Cardiac fibroblast (primary cell): ENCODE data around the gene PALD1.

ENCODE experiments used
- DNase-seq, 2 donors: peaks; one replicate each; pipeline versions ENCODE4 v3.0.0 to v3.0.0-alpha.2; 2010; ENCODE audit warnings: low read depth in 2 of 2
- H3K4me3 ChIP-seq, 2 donors: replicated peaks in 1 of 2; 1 replicate in 1 of 2; 2 replicates in 1 of 2; pipeline ENCODE4 v1.5.1; 2011; ENCODE audit warnings: low read depth in 2 of 2, low read length in 2 of 2, mild to moderate bottlenecking in 2 of 2, moderate library complexity in 1 of 2
- TF ChIP-seq, protein P1 (sequence below): IDR thresholded peaks from one replicate; pipeline ENCODE4 v1.5.1; 2011; ENCODE audit warnings: low read depth, mild to moderate bottlenecking, low read length, inconsistent platforms

PALD1 gene

DNA sequence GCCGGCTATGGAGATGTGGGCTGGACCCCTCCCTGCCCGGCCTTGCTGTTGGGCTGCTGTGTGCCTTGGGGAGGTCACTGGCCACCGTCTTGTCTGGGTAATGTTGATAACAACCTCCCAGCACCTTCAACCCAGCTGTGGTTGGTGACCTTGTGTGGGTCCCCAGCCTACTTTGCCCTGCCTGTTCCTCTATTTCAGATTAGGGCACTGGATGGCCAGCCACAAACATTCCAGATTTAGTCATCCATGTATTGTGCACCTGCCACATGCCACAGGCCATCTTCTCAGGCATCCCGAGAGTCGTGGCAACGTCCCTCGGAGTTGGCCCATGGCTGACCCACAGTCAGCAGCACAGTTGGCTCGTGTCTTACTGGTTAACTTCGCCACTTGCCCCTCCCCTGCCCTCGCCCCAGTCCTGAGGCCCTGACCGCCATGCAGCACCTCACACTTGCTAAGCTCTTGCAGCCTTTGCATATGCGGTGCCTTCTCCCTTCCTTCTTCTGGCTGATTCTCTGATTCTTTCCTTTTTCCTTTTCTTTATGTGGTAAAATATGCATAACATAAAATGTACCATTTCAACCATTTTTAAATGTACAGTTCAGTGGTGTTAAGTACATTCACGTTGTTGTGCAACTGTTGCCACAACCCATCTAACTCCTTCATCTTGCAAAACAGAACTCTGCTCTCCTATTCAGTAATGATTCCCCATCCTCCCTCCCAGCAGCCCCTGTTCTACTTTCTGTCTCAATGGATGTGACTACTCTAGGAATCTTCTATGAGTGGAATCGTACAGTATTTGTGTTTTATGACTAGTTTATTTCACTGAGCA, 63.4 kb downstream of the PALD1 start:
- no peak overlapping the region for H3K4me3 ChIP-seq
- TF ChIP-seq, protein P1, sequence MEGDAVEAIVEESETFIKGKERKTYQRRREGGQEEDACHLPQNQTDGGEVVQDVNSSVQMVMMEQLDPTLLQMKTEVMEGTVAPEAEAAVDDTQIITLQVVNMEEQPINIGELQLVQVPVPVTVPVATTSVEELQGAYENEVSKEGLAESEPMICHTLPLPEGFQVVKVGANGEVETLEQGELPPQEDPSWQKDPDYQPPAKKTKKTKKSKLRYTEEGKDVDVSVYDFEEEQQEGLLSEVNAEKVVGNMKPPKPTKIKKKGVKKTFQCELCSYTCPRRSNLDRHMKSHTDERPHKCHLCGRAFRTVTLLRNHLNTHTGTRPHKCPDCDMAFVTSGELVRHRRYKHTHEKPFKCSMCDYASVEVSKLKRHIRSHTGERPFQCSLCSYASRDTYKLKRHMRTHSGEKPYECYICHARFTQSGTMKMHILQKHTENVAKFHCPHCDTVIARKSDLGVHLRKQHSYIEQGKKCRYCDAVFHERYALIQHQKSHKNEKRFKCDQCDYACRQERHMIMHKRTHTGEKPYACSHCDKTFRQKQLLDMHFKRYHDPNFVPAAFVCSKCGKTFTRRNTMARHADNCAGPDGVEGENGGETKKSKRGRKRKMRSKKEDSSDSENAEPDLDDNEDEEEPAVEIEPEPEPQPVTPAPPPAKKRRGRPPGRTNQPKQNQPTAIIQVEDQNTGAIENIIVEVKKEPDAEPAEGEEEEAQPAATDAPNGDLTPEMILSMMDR, result no peak
- DNase-seq, result no peak

DNA sequence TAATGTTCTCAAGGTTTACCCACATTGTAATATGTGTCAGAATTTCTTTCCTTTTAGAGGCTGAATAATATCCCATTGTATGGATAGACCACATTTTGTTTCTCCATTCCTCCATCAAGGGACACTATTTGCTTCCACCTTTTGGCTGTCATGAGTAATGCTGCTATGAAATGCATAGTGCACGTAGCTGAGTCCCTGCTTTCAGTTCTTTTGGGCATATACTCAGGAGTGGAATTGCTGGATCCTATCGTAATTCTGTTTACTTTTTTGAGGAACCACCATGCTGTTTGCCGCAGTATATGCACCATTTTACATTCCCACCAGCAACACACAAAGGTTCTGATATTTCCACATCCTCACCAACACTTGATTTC, 64.0 kb downstream of the PALD1 start:
- TF ChIP-seq, protein P1, result peak; percentile 35
- no peak overlapping the region for H3K4me3 ChIP-seq
- DNase-seq, result peak; percentile 12 to 20

GRCh38 chr10:70543911-70544310, 65.3 kb downstream of the PALD1 start:
- DNase-seq, result no peak
- H3K4me3 ChIP-seq, result no peak overlapping the region
- TF ChIP-seq, protein P1, result no peak

- TF ChIP-seq, protein P1, result no peak
- H3K4me3 ChIP-seq, result no peak overlapping the region
- DNase-seq, result no peak
Measured at GRCh38 chr10:70544431-70545340, 66.1 kb downstream of the PALD1 start.

DNA sequence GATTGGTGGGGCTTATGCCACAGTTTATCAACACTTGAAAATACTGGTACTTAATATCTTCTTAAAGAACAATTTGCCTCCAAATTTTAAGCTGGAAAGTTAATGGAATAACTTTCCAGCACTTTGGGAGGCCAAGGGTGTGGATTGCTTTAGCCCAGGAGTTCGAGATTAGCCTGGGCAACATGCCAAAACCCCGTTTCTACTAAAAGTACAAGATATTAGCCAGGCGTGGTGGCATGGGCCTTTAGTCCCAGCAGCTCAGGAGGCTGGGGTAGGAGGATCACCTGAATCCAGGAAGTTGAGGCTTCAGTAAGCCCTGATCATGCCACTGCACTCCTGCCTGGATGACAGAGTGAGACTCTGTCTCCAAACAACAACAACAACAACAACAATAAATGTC, 68.0 kb downstream of the PALD1 start:
- TF ChIP-seq, protein P1, result no peak
- no peak overlapping the region for H3K4me3 ChIP-seq
- DNase-seq, result peak in 1 of 2 donors; percentile 10

- H3K4me3 ChIP-seq, result no peak overlapping the region
- no peak for DNase-seq
- TF ChIP-seq, protein P1, result no peak
Measured at GRCh38 chr10:70549351-70549961, 70.9 kb downstream of the PALD1 start.
